Measurements from ENCODE around the gene MACROD1. TPM values are rescaled to one million over a fixed set of nuclear protein-coding genes. Genes with fewer than 3 reads are reported as not detected.
"Not testable (repeated sequence)": the region's sequence is repeated elsewhere in the genome, so short reads cannot be mapped to it uniquely, and the experiment has no call there.

The MACROD1 gene
- total RNA-seq, 1 experiment from 2014 or later, result not detected

DNA sequence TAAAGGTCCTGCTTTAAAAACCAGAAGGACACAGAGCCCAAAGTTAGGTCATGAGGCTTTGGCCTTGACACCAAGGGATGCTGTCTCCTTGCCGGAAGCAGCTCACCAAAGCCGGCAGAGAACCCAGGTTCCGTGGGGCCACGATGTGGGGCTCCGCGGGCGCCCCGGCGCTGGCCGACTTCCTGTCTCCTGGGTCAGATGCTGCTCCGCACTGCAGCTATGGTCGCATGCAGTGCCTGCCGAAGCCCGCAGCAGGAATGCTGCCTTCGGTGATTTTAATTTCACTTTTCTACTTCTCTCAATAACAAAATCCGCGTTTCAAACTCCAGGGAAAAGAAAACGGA, 180.1 kb downstream of the MACROD1 start:
- Histone ChIP-seq H4K20me1 (ENCODE audit: insufficient read depth, low read depth, low read length) (peaks cover 22% of the 10 kb centered on the region), H3K4me1 (ENCODE audit: low read length) (peaks cover 29% of the 10 kb centered on the region), H3K27ac (ENCODE audit: low read length) (peak overlapping the region; percentile 80), H3K4me3 (ENCODE audit: low read length) (peak overlapping the region; percentile 83), H3K79me2 (ENCODE audit: low read length) (peaks cover 39% of the 10 kb centered on the region), H3K4me2 (ENCODE audit: low read depth, low read length, poor library complexity, severe bottlenecking) (peak overlapping the region; percentile 92), H2AFZ (ENCODE audit: low read length) (peak overlapping the region; percentile 89), H3K9ac (ENCODE audit: low read length) (peak overlapping the region; percentile 93), H3K36me3 (ENCODE audit: insufficient read depth, low read length) (peaks cover 7% of the 10 kb centered on the region; the same call in 1 of the 2 replicates), H3K9me3 (ENCODE audit: low read length) (no peaks in the 10 kb centered on the region), H3K27me3 (ENCODE audit: low read length) (no peaks in the 10 kb centered on the region), H3K9me2 (replicated peaks; ENCODE audit: insufficient read depth, low read length) (no peaks in the 10 kb centered on the region)
- peak; percentile 91 for DNase-seq

DNA sequence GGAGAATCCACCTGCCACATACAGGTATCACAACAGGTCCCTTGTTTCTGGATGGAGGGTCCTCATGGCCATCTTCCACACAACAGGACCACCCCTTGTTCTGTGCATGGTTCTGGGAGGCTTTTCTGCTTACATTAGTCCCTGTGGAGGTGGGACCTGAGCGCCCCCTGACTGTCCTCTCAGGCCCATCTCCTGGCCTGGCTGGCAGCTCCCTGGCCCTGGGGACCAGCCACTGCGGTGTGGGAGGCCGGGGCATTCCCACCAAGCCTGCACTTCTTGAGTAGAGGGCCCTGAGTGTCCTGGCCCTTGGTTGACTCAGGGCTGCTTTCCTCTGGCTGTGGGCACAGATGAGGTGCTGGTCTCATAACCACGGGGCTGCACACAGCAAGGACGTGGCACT, 186.5 kb downstream of the MACROD1 start:
- Histone ChIP-seq H3K27me3 (ENCODE audit: low read length) (no peaks in the 10 kb centered on the region), H3K36me3 (ENCODE audit: insufficient read depth, low read length) (peaks cover 8% of the 10 kb centered on the region), H3K4me2 (ENCODE audit: low read depth, low read length, poor library complexity, severe bottlenecking) (no peak overlapping the region), H3K27ac (ENCODE audit: low read length) (no peak overlapping the region), H3K9me2 (replicated peaks; ENCODE audit: insufficient read depth, low read length) (no peaks in the 10 kb centered on the region), H3K9me3 (ENCODE audit: low read length) (no peaks in the 10 kb centered on the region), H3K4me3 (ENCODE audit: low read length) (no peak overlapping the region), H4K20me1 (ENCODE audit: insufficient read depth, low read depth, low read length) (no peaks in the 10 kb centered on the region), H3K79me2 (ENCODE audit: low read length) (peaks cover 43% of the 10 kb centered on the region), H3K4me1 (ENCODE audit: low read length) (peaks cover 20% of the 10 kb centered on the region), H3K9ac (ENCODE audit: low read length) (no peak overlapping the region), H2AFZ (ENCODE audit: low read length) (no peak overlapping the region)
- no peak for DNase-seq

DNA sequence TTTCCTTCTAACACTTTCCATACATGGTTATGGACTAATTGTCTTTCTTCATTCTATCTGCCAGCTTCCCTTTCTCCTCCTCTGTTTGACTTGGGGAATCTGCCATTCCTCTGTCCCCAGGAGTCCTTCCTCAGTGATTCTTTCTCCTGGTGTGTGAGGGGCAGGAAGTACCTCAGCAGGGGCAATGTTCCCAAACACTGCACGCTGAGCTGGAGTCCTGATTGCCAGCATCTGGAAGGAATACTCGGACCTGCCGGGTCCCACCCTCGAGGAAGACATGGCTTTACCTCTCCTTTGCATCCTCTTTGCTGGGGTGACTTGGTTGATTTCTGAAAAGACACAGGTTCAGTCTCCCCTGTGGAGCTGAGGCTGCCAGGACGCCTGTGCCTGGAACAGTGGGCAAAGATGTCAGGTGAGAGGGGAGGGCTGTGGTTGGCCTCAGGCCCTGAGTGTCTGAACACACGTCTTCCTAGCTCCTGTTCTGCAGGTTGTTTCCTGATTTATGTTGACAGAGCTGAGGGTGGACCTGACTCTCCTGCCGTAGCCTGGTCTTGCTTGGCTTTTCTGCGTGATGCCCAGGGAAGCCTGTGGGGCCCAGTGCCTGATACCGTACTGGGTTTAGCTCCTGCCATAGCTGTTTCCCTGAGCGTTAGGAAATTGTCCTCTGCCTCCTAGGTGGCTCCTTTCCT, 187.2 kb downstream of the MACROD1 start:
- Histone ChIP-seq H3K9me2 (replicated peaks; ENCODE audit: insufficient read depth, low read length) (no peaks in the 10 kb centered on the region), H2AFZ (ENCODE audit: low read length) (no peak overlapping the region), H3K9ac (ENCODE audit: low read length) (no peak overlapping the region), H3K4me2 (ENCODE audit: low read depth, low read length, poor library complexity, severe bottlenecking) (no peak overlapping the region), H3K27ac (ENCODE audit: low read length) (no peak overlapping the region), H3K4me1 (ENCODE audit: low read length) (peaks cover 20% of the 10 kb centered on the region), H3K27me3 (ENCODE audit: low read length) (no peaks in the 10 kb centered on the region), H3K79me2 (ENCODE audit: low read length) (peaks cover 43% of the 10 kb centered on the region), H3K36me3 (ENCODE audit: insufficient read depth, low read length) (peaks cover 8% of the 10 kb centered on the region), H3K4me3 (ENCODE audit: low read length) (no peak overlapping the region), H4K20me1 (ENCODE audit: insufficient read depth, low read depth, low read length) (no peaks in the 10 kb centered on the region), H3K9me3 (ENCODE audit: low read length) (no peaks in the 10 kb centered on the region)
- no peak for DNase-seq

DNA sequence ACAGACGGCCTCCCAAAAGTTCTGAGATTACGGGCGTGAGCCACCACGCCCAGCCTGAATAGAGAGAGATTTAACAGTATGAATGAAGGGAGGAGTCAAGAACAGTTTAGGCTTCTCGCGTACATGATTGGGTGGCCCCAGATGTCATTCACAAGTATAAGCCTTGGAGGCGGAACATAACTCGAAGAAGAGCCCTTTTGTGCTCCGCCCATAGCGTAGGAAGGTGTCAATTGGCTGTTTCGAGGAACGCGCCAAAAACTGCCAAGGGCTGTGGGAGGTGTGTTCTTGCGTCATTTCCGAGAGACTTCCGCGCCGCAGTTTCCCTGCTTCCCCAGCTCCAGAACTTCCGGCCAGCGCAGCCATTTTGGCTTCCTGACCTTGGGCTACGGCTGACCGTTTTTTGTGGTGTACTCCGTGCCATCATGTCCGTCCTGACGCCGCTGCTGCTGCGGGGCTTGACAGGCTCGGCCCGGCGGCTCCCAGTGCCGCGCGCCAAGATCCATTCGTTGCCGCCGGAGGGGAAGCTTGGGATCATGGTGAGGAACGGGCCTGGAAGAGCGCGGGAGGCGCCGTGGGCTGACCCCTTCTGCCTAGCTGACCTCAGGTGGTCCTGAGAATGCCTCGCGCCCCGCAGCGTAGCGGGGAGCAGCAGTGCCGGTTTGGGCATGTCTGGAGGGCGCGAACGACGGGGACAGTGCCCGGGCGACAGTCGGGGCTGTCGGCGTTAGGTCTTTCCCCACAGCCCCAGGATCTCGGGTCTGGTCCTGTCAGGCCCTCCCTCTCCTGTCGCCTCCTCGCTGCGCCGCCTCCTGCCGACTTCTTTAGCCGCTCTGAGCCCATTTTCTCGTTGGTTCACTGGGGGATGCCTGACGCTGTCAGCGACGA, 191.4 kb downstream of the MACROD1 start, which contains the start of gene COX8A:
COX8A (plus strand) TSS at position 362 of the 885 bp plus-strand sequence; CDS start at position 423, 61 bp downstream.
- peak within 1 kb of the TSS; percentile 98 for H3K4me3 ChIP-seq (ENCODE audit: low read length)
- peak within 1 kb of the TSS; percentile 100 for H3K9ac ChIP-seq (ENCODE audit: low read length)
- H2AFZ ChIP-seq (ENCODE audit: low read length), result peak within 1 kb of the TSS; percentile 55; the same call in 1 of the 2 replicates
- peak within 1 kb of the TSS; percentile 57 for H3K4me2 ChIP-seq (ENCODE audit: low read depth, low read length, poor library complexity, severe bottlenecking)
- no peaks in the 10 kb centered on the region for H3K27me3 ChIP-seq (ENCODE audit: low read length)
- H3K79me2 ChIP-seq (ENCODE audit: low read length), result peaks cover 37% of the 10 kb centered on the region
- peak within 1 kb of the TSS; percentile 79 for H3K27ac ChIP-seq (ENCODE audit: low read length)
- no peaks in the 10 kb centered on the region for H3K9me2 ChIP-seq (replicated peaks; ENCODE audit: insufficient read depth, low read length)
- peaks cover 10% of the 10 kb centered on the region for H3K4me1 ChIP-seq (ENCODE audit: low read length)
- no peaks in the 10 kb centered on the region for H3K9me3 ChIP-seq (ENCODE audit: low read length)
- peak; percentile 100 for DNase-seq
- no peaks in the 10 kb centered on the region for H4K20me1 ChIP-seq (ENCODE audit: insufficient read depth, low read depth, low read length)
- peaks cover 8% of the 10 kb centered on the region for H3K36me3 ChIP-seq (ENCODE audit: insufficient read depth, low read length)

GRCh38 chr11:63973912-63974258, 192.0 kb downstream of the MACROD1 start:
- H4K20me1 ChIP-seq (ENCODE audit: insufficient read depth, low read depth, low read length); H3K27ac ChIP-seq (ENCODE audit: low read length); H3K36me3 ChIP-seq (ENCODE audit: insufficient read depth, low read length); H3K4me2 ChIP-seq (ENCODE audit: low read depth, low read length, poor library complexity, severe bottlenecking); H3K27me3 ChIP-seq (ENCODE audit: low read length); H2AFZ ChIP-seq (ENCODE audit: low read length); DNase-seq; H3K9me2 ChIP-seq (replicated peaks; ENCODE audit: insufficient read depth, low read length); H3K9me3 ChIP-seq (ENCODE audit: low read length); H3K9ac ChIP-seq (ENCODE audit: low read length): not testable (repeated sequence)
- H3K4me1 ChIP-seq (ENCODE audit: low read length), result peaks cover 10% of the 10 kb centered on the region
- H3K79me2 ChIP-seq (ENCODE audit: low read length), result peaks cover 33% of the 10 kb centered on the region
- H3K4me3 ChIP-seq (ENCODE audit: low read length), result peak overlapping the region; percentile 20; the same call in 1 of the 2 replicates

- Histone ChIP-seq H2AFZ (ENCODE audit: low read length) (no peak overlapping the region), H3K79me2 (ENCODE audit: low read length) (peaks cover 15% of the 10 kb centered on the region), H3K9me2 (replicated peaks; ENCODE audit: insufficient read depth, low read length) (no peaks in the 10 kb centered on the region), H3K27me3 (ENCODE audit: low read length) (no peaks in the 10 kb centered on the region), H4K20me1 (ENCODE audit: insufficient read depth, low read depth, low read length) (no peaks in the 10 kb centered on the region), H3K4me3 (ENCODE audit: low read length) (no peak overlapping the region), H3K9me3 (ENCODE audit: low read length) (no peaks in the 10 kb centered on the region), H3K4me2 (ENCODE audit: low read depth, low read length, poor library complexity, severe bottlenecking) (no peak overlapping the region), H3K4me1 (ENCODE audit: low read length) (peaks cover 3% of the 10 kb centered on the region), H3K9ac (ENCODE audit: low read length) (no peak overlapping the region), H3K27ac (ENCODE audit: low read length) (no peak overlapping the region), H3K36me3 (ENCODE audit: insufficient read depth, low read length) (peaks cover under 1% of the 10 kb centered on the region; the same call in 1 of the 2 replicates)
- DNase-seq, result no peak
Observed at GRCh38 chr11:63970902-63971301, 195.0 kb downstream of the MACROD1 start.

DNA sequence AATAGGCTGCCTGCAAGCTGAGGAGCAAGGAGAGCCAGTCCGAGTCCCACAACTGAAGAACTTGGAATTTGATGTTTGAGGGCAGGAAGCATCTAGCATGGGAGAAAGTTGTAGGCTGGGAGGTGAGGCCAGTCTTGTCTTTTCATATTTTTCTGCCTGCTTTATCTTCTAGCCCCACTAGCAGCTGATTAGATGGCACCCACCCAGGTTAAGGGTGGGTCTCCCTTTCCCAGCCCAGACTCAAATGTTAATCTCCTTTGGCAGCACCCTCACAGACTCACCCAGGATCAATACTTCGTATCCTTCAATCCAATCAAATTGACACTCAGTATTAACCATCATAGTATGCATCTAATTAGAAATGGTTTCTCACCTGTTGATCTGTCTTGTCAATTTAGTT, 196.5 kb downstream of the MACROD1 start:
- Histone ChIP-seq H4K20me1 (ENCODE audit: insufficient read depth, low read depth, low read length) (no peaks in the 10 kb centered on the region), H3K9me3 (ENCODE audit: low read length) (no peaks in the 10 kb centered on the region), H3K9me2 (replicated peaks; ENCODE audit: insufficient read depth, low read length) (no peaks in the 10 kb centered on the region), H3K36me3 (ENCODE audit: insufficient read depth, low read length) (no peaks in the 10 kb centered on the region), H3K27ac (ENCODE audit: low read length) (no peak overlapping the region), H3K79me2 (ENCODE audit: low read length) (peaks cover under 1% of the 10 kb centered on the region), H3K4me1 (ENCODE audit: low read length) (no peaks in the 10 kb centered on the region), H3K27me3 (ENCODE audit: low read length) (no peaks in the 10 kb centered on the region), H2AFZ (ENCODE audit: low read length) (no peak overlapping the region), H3K4me3 (ENCODE audit: low read length) (no peak overlapping the region), H3K4me2 (ENCODE audit: low read depth, low read length, poor library complexity, severe bottlenecking) (no peak overlapping the region), H3K9ac (ENCODE audit: low read length) (no peak overlapping the region)
- DNase-seq, result no peak

DNA sequence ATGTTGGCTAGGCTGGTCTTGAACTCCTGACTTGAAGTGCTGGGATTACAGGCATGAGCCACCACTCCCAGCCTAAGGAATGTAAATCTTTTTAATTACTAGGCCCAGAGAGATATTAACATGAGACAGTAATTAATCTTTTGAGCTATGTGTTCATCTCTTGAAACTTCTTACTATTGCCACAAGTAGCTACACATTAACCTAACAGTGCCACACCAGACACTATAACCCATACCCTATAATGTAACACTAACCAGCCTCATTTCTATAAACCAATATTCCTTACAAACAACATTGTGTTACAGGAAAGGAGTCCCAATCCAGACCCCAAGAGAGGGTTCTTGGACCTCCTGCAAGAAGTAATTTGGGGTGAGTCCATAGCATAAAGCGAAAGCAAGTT, 199.5 kb downstream of the MACROD1 start:
- Histone ChIP-seq H3K4me3 (ENCODE audit: low read length) (no peak overlapping the region), H3K4me1 (ENCODE audit: low read length) (no peaks in the 10 kb centered on the region), H3K9me2 (replicated peaks; ENCODE audit: insufficient read depth, low read length) (no peaks in the 10 kb centered on the region), H3K27me3 (ENCODE audit: low read length) (no peaks in the 10 kb centered on the region), H3K4me2 (ENCODE audit: low read depth, low read length, poor library complexity, severe bottlenecking) (no peak overlapping the region), H3K79me2 (ENCODE audit: low read length) (no peaks in the 10 kb centered on the region), H3K9ac (ENCODE audit: low read length) (no peak overlapping the region), H4K20me1 (ENCODE audit: insufficient read depth, low read depth, low read length) (0 out of 2 replicates have a peak, but pooled peaks cover 5% of the 10 kb centered on the region), H3K27ac (ENCODE audit: low read length) (no peak overlapping the region), H2AFZ (ENCODE audit: low read length) (no peak overlapping the region), H3K36me3 (ENCODE audit: insufficient read depth, low read length) (no peaks in the 10 kb centered on the region), H3K9me3 (ENCODE audit: low read length) (no peaks in the 10 kb centered on the region)
- DNase-seq, result no peak

All from Karpas-422 (cell line).